ENCODE data around the gene PRADC1. TPM values are rescaled to one million over a fixed set of nuclear protein-coding genes. Genes with fewer than 3 reads are reported as not detected.

PRADC1 gene
- polyA plus RNA-seq, 4 donors: 11.9 to 113 (median 46.4) TPM

GRCh38 chr2:73223821-73224220 is 9.2 kb downstream of the PRADC1 start:
- Histone ChIP-seq H3K27ac (ENCODE audit: low read depth in 1 of 3, low read length in 2 of 3) (no peak overlapping the region), H3K4me1 (ENCODE audit: control insufficient read depth in 3 of 3, insufficient read depth in 2 of 3, low read depth in 1 of 3, low read length in 2 of 3) (no peaks in the 10 kb centered on the region), H3K4me3 (ENCODE audit: low read depth in 1 of 3, low read length in 3 of 3) (no peak overlapping the region), H3K36me3 (ENCODE audit: control insufficient read depth in 3 of 3, insufficient read depth in 2 of 3, low read depth in 1 of 3, low read length in 3 of 3) (peaks cover 4 to 97% (median 9%) of the 10 kb centered on the region in 3 donors), H3K9me3 (ENCODE audit: control insufficient read depth in 2 of 2, insufficient read depth in 1 of 2, low read depth in 1 of 2, low read length in 1 of 2) (no peaks in the 10 kb centered on the region), H3K27me3 (ENCODE audit: control insufficient read depth in 3 of 3, insufficient read depth in 3 of 3, low read length in 3 of 3) (no peaks in the 10 kb centered on the region)
- WGBS, 3 donors: 88 to 94% (median 94%) methylated on average over 4 of the region's 4 CpGs
- DNase-seq: no peak
- FAIRE-seq: no peak

- Histone ChIP-seq H3K27ac (ENCODE audit: low read depth in 1 of 3, low read length in 2 of 3) (no peak overlapping the region), H3K9me3 (ENCODE audit: control insufficient read depth in 2 of 2, insufficient read depth in 1 of 2, low read depth in 1 of 2, low read length in 1 of 2) (no peaks in the 10 kb centered on the region), H3K36me3 (ENCODE audit: control insufficient read depth in 3 of 3, insufficient read depth in 2 of 3, low read depth in 1 of 3, low read length in 3 of 3) (peaks cover 0 to 49% (median 4%) of the 10 kb centered on the region in 3 donors), H3K27me3 (ENCODE audit: control insufficient read depth in 3 of 3, insufficient read depth in 3 of 3, low read length in 3 of 3) (no peaks in the 10 kb centered on the region), H3K4me3 (ENCODE audit: low read depth in 1 of 3, low read length in 3 of 3) (no peak overlapping the region), H3K4me1 (ENCODE audit: control insufficient read depth in 3 of 3, insufficient read depth in 2 of 3, low read depth in 1 of 3, low read length in 2 of 3) (peaks cover 0 to 5% (median 3%) of the 10 kb centered on the region in 3 donors)
- DNase-seq (no peak), FAIRE-seq (no peak)
Measured at GRCh38 chr2:73218298-73218697, 14.7 kb downstream of the PRADC1 start.

GRCh38 chr2:73217826-73218225 is 15.2 kb downstream of the PRADC1 start:
- Histone ChIP-seq H3K4me1 (ENCODE audit: control insufficient read depth in 3 of 3, insufficient read depth in 2 of 3, low read depth in 1 of 3, low read length in 2 of 3) (peaks cover 0 to 5% (median 3%) of the 10 kb centered on the region in 3 donors), H3K4me3 (ENCODE audit: low read depth in 1 of 3, low read length in 3 of 3) (no peak overlapping the region), H3K9me3 (ENCODE audit: control insufficient read depth in 2 of 2, insufficient read depth in 1 of 2, low read depth in 1 of 2, low read length in 1 of 2) (no peaks in the 10 kb centered on the region), H3K27me3 (ENCODE audit: control insufficient read depth in 3 of 3, insufficient read depth in 3 of 3, low read length in 3 of 3) (no peaks in the 10 kb centered on the region), H3K27ac (ENCODE audit: low read depth in 1 of 3, low read length in 2 of 3) (no peak overlapping the region), H3K36me3 (ENCODE audit: control insufficient read depth in 3 of 3, insufficient read depth in 2 of 3, low read depth in 1 of 3, low read length in 3 of 3) (peaks cover 0 to 44% (median 4%) of the 10 kb centered on the region in 3 donors)
- FAIRE-seq: no peak
- no peak for DNase-seq
- WGBS, 3 donors: 70 to 86% (median 77%) methylated on average over 2 of the region's 2 CpGs

GRCh38 chr2:73217160-73217559 is 15.9 kb downstream of the PRADC1 start:
- Histone ChIP-seq H3K4me1 (ENCODE audit: control insufficient read depth in 3 of 3, insufficient read depth in 2 of 3, low read depth in 1 of 3, low read length in 2 of 3) (peaks cover 0 to 9% (median 3%) of the 10 kb centered on the region in 3 donors), H3K9me3 (ENCODE audit: control insufficient read depth in 2 of 2, insufficient read depth in 1 of 2, low read depth in 1 of 2, low read length in 1 of 2) (no peaks in the 10 kb centered on the region), H3K27ac (ENCODE audit: low read depth in 1 of 3, low read length in 2 of 3) (no peak overlapping the region), H3K4me3 (ENCODE audit: low read depth in 1 of 3, low read length in 3 of 3) (no peak overlapping the region), H3K27me3 (ENCODE audit: control insufficient read depth in 3 of 3, insufficient read depth in 3 of 3, low read length in 3 of 3) (no peaks in the 10 kb centered on the region), H3K36me3 (ENCODE audit: control insufficient read depth in 3 of 3, insufficient read depth in 2 of 3, low read depth in 1 of 3, low read length in 3 of 3) (peaks cover 0 to 37% (median 4%) of the 10 kb centered on the region in 3 donors)
- 93 to 96% (median 95%) methylated on average over 5 of the region's 5 CpGs for WGBS, 3 donors
- FAIRE-seq (no peak), DNase-seq (no peak)

GRCh38 chr2:73215254-73215653 is 17.8 kb downstream of the PRADC1 start:
- WGBS, 3 donors: 70 to 74% (median 73%) methylated on average over 4 of the region's 4 CpGs
- Histone ChIP-seq H3K4me3 (ENCODE audit: low read depth in 1 of 3, low read length in 3 of 3) (no peak overlapping the region), H3K9me3 (ENCODE audit: control insufficient read depth in 2 of 2, insufficient read depth in 1 of 2, low read depth in 1 of 2, low read length in 1 of 2) (no peaks in the 10 kb centered on the region), H3K27me3 (ENCODE audit: control insufficient read depth in 3 of 3, insufficient read depth in 3 of 3, low read length in 3 of 3) (no peaks in the 10 kb centered on the region), H3K36me3 (ENCODE audit: control insufficient read depth in 3 of 3, insufficient read depth in 2 of 3, low read depth in 1 of 3, low read length in 3 of 3) (peaks cover 0 to 20% (median 4%) of the 10 kb centered on the region in 3 donors), H3K4me1 (ENCODE audit: control insufficient read depth in 3 of 3, insufficient read depth in 2 of 3, low read depth in 1 of 3, low read length in 2 of 3) (peaks cover 0 to 9% (median 3%) of the 10 kb centered on the region in 3 donors), H3K27ac (ENCODE audit: low read depth in 1 of 3, low read length in 2 of 3) (no peak overlapping the region)
- DNase-seq: no peak
- no peak for FAIRE-seq

- Histone ChIP-seq H3K4me1 (ENCODE audit: control insufficient read depth in 3 of 3, insufficient read depth in 2 of 3, low read depth in 1 of 3, low read length in 2 of 3) (peaks cover 0 to 9% (median 3%) of the 10 kb centered on the region in 3 donors), H3K27me3 (ENCODE audit: control insufficient read depth in 3 of 3, insufficient read depth in 3 of 3, low read length in 3 of 3) (no peaks in the 10 kb centered on the region), H3K36me3 (ENCODE audit: control insufficient read depth in 3 of 3, insufficient read depth in 2 of 3, low read depth in 1 of 3, low read length in 3 of 3) (peaks cover 0 to 12% (median 0%) of the 10 kb centered on the region in 3 donors), H3K9me3 (ENCODE audit: control insufficient read depth in 2 of 2, insufficient read depth in 1 of 2, low read depth in 1 of 2, low read length in 1 of 2) (no peaks in the 10 kb centered on the region), H3K27ac (ENCODE audit: low read depth in 1 of 3, low read length in 2 of 3) (peak within 1 kb of the TSS in 2 of 3 donors; percentile 24 to 78), H3K4me3 (ENCODE audit: low read depth in 1 of 3, low read length in 3 of 3) (peak within 1 kb of the TSS; percentile 76 to 79 (median 79))
- FAIRE-seq (no peak), DNase-seq (peak; percentile 77 to 88)
- WGBS, 3 donors: 0 to 1% (median 0%) methylated on average over 47 to 64 of the region's 64 CpGs
Measured at GRCh38 chr2:73214120-73215035, 18.7 kb downstream of the PRADC1 start, which contains the start of gene SMYD5. SMYD5 (plus strand) TSS chr2:73214245; CDS start chr2:73214267, 22 bp downstream.

- 44 to 52% (median 50%) methylated on average over 20 of the region's 20 CpGs for WGBS, 3 donors
- DNase-seq: peak; percentile 65 to 83
- no peak overlapping the region for H3K4me3 ChIP-seq (ENCODE audit: low read depth in 1 of 3, low read length in 3 of 3)
- H3K27ac ChIP-seq (ENCODE audit: low read depth in 1 of 3, low read length in 2 of 3): no peak overlapping the region
- no peak for FAIRE-seq
- H3K36me3 ChIP-seq (ENCODE audit: control insufficient read depth in 3 of 3, insufficient read depth in 2 of 3, low read depth in 1 of 3, low read length in 3 of 3): no peaks in the 10 kb centered on the region
- no peaks in the 10 kb centered on the region for H3K9me3 ChIP-seq (ENCODE audit: control insufficient read depth in 2 of 2, insufficient read depth in 1 of 2, low read depth in 1 of 2, low read length in 1 of 2)
- peaks cover 0 to 9% (median 3%) of the 10 kb centered on the region in 3 donors for H3K4me1 ChIP-seq (ENCODE audit: control insufficient read depth in 3 of 3, insufficient read depth in 2 of 3, low read depth in 1 of 3, low read length in 2 of 3)
- no peaks in the 10 kb centered on the region for H3K27me3 ChIP-seq (ENCODE audit: control insufficient read depth in 3 of 3, insufficient read depth in 3 of 3, low read length in 3 of 3)
Measured at GRCh38 chr2:73212448-73213176, 20.4 kb downstream of the PRADC1 start.

- Histone ChIP-seq H3K9me3 (ENCODE audit: control insufficient read depth in 2 of 2, insufficient read depth in 1 of 2, low read depth in 1 of 2, low read length in 1 of 2) (no peaks in the 10 kb centered on the region), H3K27ac (ENCODE audit: low read depth in 1 of 3, low read length in 2 of 3) (no peak overlapping the region), H3K27me3 (ENCODE audit: control insufficient read depth in 3 of 3, insufficient read depth in 3 of 3, low read length in 3 of 3) (peaks cover 0 to 2% (median 0%) of the 10 kb centered on the region in 3 donors), H3K4me3 (ENCODE audit: low read depth in 1 of 3, low read length in 3 of 3) (no peak overlapping the region), H3K4me1 (ENCODE audit: control insufficient read depth in 3 of 3, insufficient read depth in 2 of 3, low read depth in 1 of 3, low read length in 2 of 3) (peaks cover 0 to 9% (median 3%) of the 10 kb centered on the region in 3 donors), H3K36me3 (ENCODE audit: control insufficient read depth in 3 of 3, insufficient read depth in 2 of 3, low read depth in 1 of 3, low read length in 3 of 3) (no peaks in the 10 kb centered on the region)
- FAIRE-seq (no peak), DNase-seq (no peak)
- WGBS, 3 donors: 70 to 75% (median 72%) methylated on average over 7 of the region's 7 CpGs
Measured at GRCh38 chr2:73212098-73212447, 21.0 kb downstream of the PRADC1 start.
